Measurements from ENCODE around the gene DPEP2NB. TPM values are rescaled to one million over a fixed set of nuclear protein-coding genes. Genes with fewer than 3 reads are reported as not detected.
"Not testable (repeated sequence)": the region's sequence is repeated elsewhere in the genome, so short reads cannot be mapped to it uniquely, and the experiment has no call there.

The DPEP2NB gene
- total RNA-seq, 3 donors from 2014 or later: not detected

DNA sequence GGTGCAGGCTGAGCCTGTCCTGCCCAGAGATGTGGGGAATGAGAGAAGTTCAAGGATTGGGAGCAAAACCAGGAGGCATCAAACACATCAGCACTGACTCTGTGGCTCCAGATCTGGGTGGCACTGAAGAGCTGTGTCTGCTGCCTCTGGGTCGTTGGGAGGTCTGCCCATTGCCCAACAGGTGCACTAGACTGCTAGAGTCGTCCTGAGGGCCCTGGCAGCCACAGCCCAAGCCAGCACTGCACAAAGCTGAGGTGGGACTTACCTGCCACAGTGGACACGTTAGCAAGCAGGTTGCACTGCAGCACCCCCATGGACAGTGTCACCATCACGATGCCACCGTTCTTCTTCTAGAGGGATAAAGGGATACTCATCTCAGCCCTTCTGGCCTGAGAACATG is 38.7 kb downstream of the DPEP2NB start:
- Histone ChIP-seq H3K36me3 (ENCODE audit: low read depth) (no peaks in the 10 kb centered on the region), H3K4me1 (ENCODE audit: low read depth) (no peaks in the 10 kb centered on the region), H3K4me3 (no peak overlapping the region), H3K9me3 (no peaks in the 10 kb centered on the region)
- intact Hi-C loops (cut with DNase I, micrococcal nuclease): no loop called here
- DNase-seq: no peak
- no peak for ATAC-seq
- TF ChIP-seq, protein P1, sequence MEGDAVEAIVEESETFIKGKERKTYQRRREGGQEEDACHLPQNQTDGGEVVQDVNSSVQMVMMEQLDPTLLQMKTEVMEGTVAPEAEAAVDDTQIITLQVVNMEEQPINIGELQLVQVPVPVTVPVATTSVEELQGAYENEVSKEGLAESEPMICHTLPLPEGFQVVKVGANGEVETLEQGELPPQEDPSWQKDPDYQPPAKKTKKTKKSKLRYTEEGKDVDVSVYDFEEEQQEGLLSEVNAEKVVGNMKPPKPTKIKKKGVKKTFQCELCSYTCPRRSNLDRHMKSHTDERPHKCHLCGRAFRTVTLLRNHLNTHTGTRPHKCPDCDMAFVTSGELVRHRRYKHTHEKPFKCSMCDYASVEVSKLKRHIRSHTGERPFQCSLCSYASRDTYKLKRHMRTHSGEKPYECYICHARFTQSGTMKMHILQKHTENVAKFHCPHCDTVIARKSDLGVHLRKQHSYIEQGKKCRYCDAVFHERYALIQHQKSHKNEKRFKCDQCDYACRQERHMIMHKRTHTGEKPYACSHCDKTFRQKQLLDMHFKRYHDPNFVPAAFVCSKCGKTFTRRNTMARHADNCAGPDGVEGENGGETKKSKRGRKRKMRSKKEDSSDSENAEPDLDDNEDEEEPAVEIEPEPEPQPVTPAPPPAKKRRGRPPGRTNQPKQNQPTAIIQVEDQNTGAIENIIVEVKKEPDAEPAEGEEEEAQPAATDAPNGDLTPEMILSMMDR (IDR thresholded peaks at IDR 0.05): no peak

DNA sequence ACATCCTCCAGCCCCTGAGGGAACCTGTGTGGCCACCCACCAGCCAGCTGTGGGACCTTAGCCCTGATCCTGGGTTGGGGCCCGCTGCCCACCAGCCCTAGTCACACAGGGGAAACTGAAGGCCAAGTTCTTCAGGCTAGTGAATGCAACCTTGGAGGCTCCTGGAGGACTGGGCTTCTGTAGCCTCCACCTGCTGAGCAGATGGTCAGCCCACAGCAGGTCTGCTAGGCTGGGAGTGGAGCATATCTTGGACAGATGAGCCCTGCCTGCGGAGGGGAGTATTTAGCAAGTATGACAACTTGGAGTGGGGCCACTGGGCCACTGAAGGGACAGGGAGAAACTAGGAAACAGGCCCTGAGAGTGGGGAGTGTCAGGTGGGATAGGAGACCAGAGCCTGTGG is 39.5 kb downstream of the DPEP2NB start:
- Histone ChIP-seq H3K9me3 (no peaks in the 10 kb centered on the region), H3K36me3 (ENCODE audit: low read depth) (no peaks in the 10 kb centered on the region), H3K4me1 (ENCODE audit: low read depth) (no peaks in the 10 kb centered on the region), H3K4me3 (no peak overlapping the region)
- ATAC-seq: no peak
- TF ChIP-seq, protein P1 (IDR thresholded peaks at IDR 0.05): no peak
- no peak for DNase-seq
- intact Hi-C loops (cut with DNase I, micrococcal nuclease): no loop called here

DNA sequence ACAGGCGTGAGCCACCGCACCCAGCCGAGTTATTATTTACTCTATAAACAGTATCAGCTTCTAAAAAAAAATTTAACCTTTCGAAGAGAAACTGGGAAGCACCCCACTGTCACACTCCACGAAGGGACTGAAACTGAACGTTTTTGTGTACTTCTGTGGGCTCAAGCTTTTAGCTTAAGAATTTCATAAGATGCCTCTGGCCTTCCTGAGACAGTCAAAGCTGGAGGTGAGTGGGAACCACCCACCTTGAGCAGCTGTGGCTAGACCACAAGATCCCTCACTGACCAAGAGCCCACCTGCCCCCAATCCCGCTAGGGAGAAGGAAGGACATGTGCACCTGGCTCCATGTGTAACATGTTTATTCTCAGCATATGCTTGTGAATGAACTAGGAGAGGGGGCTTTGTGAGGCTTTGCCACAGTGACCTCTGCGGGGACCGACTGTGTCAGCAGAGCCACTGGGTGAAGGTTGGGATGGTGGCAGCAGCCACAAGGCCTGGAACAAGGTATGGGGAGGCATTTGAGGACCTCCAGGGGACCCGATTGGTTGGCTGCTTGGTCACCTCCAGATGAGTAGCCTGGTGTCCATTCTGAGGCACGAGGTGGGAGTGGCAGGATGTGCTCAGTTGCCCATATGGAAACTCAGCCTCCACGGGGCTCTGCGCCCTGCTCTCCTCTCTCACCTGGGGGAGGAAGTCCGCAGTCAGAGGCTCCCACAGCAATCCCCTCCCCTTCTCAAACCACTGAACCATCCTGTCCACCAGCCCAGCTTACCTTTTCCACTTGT is 40.2 kb downstream of the DPEP2NB start:
- ATAC-seq: peak; percentile 23
- no peaks in the 10 kb centered on the region for H3K9me3 ChIP-seq
- intact Hi-C loops (cut with DNase I, micrococcal nuclease): no loop called here
- H3K36me3 ChIP-seq (ENCODE audit: low read depth): no peaks in the 10 kb centered on the region
- H3K4me1 ChIP-seq (ENCODE audit: low read depth): no peaks in the 10 kb centered on the region
- H3K4me3 ChIP-seq: no peak overlapping the region
- TF ChIP-seq, protein P1 (IDR thresholded peaks at IDR 0.05): no peak
- no peak for DNase-seq

DNA sequence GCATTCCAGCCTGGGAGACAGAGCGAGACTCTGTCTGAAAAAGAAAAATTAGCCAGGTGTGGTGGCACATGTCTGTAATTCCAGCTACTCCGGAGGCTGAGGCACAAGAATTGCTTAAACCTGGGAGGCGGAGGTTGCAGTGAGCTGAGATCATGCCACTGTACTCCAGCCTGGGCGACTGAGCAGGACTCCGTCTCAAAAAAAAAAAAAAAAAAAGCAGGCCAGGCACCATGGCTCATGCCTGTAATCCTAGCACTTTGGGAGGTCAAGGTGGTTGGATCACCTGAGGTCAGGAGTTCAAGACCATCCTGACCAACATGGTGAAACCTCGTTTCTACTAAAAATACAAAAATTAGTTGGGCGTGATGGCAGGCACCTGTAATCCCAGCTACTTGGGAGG is 43.4 kb downstream of the DPEP2NB start:
- H3K9me3 ChIP-seq; DNase-seq; H3K4me3 ChIP-seq; H3K36me3 ChIP-seq (ENCODE audit: low read depth); ATAC-seq; H3K4me1 ChIP-seq (ENCODE audit: low read depth); intact Hi-C loops (cut with DNase I, micrococcal nuclease): not testable (repeated sequence)

DNA sequence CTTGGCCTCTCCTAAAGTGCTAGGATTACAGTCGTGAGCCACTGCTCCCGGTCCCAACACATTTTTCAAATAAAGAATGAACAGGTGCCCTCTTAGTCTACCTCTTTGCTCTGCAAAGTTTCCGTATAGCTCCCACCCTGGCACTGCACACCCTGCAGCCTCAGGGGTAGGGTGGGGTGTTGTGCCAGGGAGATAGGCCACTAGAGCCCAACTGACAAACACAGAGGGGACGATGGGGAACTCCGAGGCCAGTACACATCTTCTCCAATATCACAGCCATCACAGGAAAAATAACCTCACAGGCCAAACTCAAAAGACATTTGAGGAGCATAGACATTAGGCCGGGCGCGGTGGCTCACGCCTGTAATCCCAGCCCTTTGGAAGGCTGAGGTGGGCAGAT is 44.6 kb downstream of the DPEP2NB start:
- no peak overlapping the region for H3K4me3 ChIP-seq
- TF ChIP-seq, protein P1 (IDR thresholded peaks at IDR 0.05): no peak
- DNase-seq (no peak), ATAC-seq (no peak)
- intact Hi-C loops (cut with DNase I, micrococcal nuclease): no loop called here
- H3K9me3 ChIP-seq: no peaks in the 10 kb centered on the region
- no peaks in the 10 kb centered on the region for H3K36me3 ChIP-seq (ENCODE audit: low read depth)
- peaks cover 12% of the 10 kb centered on the region for H3K4me1 ChIP-seq (ENCODE audit: low read depth)

DNA sequence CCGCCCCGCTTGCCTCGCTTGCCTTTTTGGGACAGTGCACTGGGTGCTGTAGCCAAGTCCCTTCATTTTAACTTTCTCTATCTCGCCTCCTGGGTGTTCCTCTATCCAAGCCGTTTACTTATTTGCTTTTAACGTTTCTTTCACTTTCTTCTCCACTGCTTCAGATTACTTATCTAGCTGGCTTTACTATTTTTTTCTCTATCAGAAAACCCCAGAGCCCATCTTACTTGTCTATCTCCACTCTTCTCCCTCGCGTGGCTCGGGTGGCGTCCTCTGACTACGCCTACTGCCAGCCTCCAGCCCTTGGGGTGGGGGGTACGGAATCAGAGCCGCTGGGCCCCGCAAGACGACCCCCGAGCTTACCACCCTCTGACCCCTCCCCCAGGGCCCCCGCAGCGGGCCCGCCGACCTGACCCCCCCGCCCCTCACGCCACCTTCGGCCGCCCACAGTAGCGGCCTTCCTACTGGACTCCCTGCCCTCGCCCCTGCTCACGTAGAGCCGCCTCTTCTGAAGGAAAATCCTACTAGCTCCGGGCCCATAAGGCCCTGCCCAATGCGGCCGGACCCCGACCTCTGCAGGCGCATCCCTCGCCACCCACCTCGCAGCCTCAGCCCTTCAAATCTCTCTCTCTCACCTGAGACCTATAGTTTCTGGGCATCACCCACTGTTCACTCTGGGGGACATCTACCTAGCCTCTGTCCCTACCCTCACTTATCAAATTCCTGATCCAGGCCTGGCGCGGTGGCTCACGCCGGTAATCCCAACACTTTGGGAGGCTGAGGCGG is 46.3 kb downstream of the DPEP2NB start:
- TF ChIP-seq, protein P1 (IDR thresholded peaks at IDR 0.05): no peak
- Histone ChIP-seq H3K4me3 (no peak overlapping the region), H3K36me3 (ENCODE audit: low read depth) (no peaks in the 10 kb centered on the region), H3K9me3 (no peaks in the 10 kb centered on the region), H3K4me1 (ENCODE audit: low read depth) (peaks cover 13% of the 10 kb centered on the region)
- ATAC-seq (peak; percentile 32), DNase-seq (no peak)
- intact Hi-C loops (cut with DNase I, micrococcal nuclease): no loop called here

Data from mucosa of descending colon (tissue), 3 donors.